Loucy (cell line): ENCODE measurements around the gene RRP7A.
"Not testable (repeated sequence)": the region's sequence is repeated elsewhere in the genome, so short reads cannot be mapped to it uniquely, and the experiment has no call there.

ENCODE experiments used
- H2AFZ ChIP-seq: fragments of 200-600 bp; sonication (generic); 2 replicates; pipeline ENCODE4 v1.6.0; 2016; ENCODE audit warnings: antibody characterized with exemption, mild to moderate bottlenecking, low read length, moderate library complexity
- H3F3A ChIP-seq: fragments of 200-600 bp; 2 replicates; pipeline ENCODE4 v1.6.0; 2016; ENCODE audit warnings: antibody characterized with exemption, low read depth, mild to moderate bottlenecking
- H3K27me3 ChIP-seq: fragments of 200-600 bp; sonication (generic); 2 replicates; pipeline ENCODE4 v1.6.1; 2014; ENCODE audit warnings: low read length, mild to moderate bottlenecking; ENCODE audit not compliant: insufficient read depth, poor library complexity, severe bottlenecking
- H3K36me3 ChIP-seq: fragments of 200-600 bp; sonication (generic); 2 replicates; pipeline ENCODE4 v1.6.1; 2016; ENCODE audit warnings: low read length; ENCODE audit not compliant: insufficient read depth
- H3K4me1 ChIP-seq: fragments of 200-600 bp; sonication (generic); 2 replicates; pipeline ENCODE4 v1.5.1; 2014; ENCODE audit warnings: low read length, mild to moderate bottlenecking; ENCODE audit not compliant: insufficient read depth, poor library complexity, severe bottlenecking
- H3K4me2 ChIP-seq: fragments of 200-600 bp; sonication (generic); 2 replicates; pipeline ENCODE4 v1.6.0; 2014; ENCODE audit warnings: antibody characterized with exemption, low read length, low read depth, mild to moderate bottlenecking; ENCODE audit not compliant: poor library complexity, severe bottlenecking
- H3K4me3 ChIP-seq: fragments of 200-600 bp; sonication (generic); 2 replicates; pipeline ENCODE4 v1.5.1; 2014; ENCODE audit warnings: low read length, mild to moderate bottlenecking, mixed read lengths; ENCODE audit not compliant: poor library complexity, severe bottlenecking
- H3K79me2 ChIP-seq: fragments of 200-600 bp; sonication (generic); 2 replicates; pipeline ENCODE4 v1.6.1; 2014; ENCODE audit warnings: low read length; ENCODE audit not compliant: insufficient read depth
- H3K9ac ChIP-seq: fragments of 200-600 bp; sonication (generic); 2 replicates; pipeline ENCODE4 v1.6.0; 2014; ENCODE audit warnings: mild to moderate bottlenecking, low read depth, low read length, moderate library complexity; ENCODE audit not compliant: poor library complexity, severe bottlenecking
- H3K9me2 ChIP-seq: fragments of 200-600 bp; sonication (generic); replicated peaks from 2 replicates; pipeline ENCODE4 v1.6.1; 2016; ENCODE audit warnings: low read depth, low read length, mixed read lengths
- H3K9me3 ChIP-seq: fragments of 200-600 bp; sonication (generic); 2 replicates; pipeline ENCODE4 v1.6.1; 2014; ENCODE audit warnings: mild to moderate bottlenecking, antibody characterized with exemption, low read length, low read depth; ENCODE audit not compliant: insufficient read depth
- H4K20me1 ChIP-seq: fragments of 200-600 bp; sonication (generic); 2 replicates; pipeline ENCODE4 v1.6.0; 2014; ENCODE audit warnings: antibody characterized with exemption, low read length, mild to moderate bottlenecking; ENCODE audit not compliant: insufficient read depth, poor library complexity, severe bottlenecking
- CTCF ChIP-seq: fragments of 200-600 bp; sonication (generic); conservative IDR thresholded peaks from 2 replicates; pipeline ENCODE4 v1.5.1; 2014; ENCODE audit warnings: mild to moderate bottlenecking, antibody characterized with exemption, low read length
- EZH2phosphoT487 ChIP-seq: fragments of 200-600 bp; IDR thresholded peaks from 2 replicates; pipeline ENCODE4 v1.6.1; 2018; ENCODE audit warnings: antibody characterized with exemption, mild to moderate bottlenecking, moderate library complexity, borderline replicate concordance

Gene RRP7A

DNA sequence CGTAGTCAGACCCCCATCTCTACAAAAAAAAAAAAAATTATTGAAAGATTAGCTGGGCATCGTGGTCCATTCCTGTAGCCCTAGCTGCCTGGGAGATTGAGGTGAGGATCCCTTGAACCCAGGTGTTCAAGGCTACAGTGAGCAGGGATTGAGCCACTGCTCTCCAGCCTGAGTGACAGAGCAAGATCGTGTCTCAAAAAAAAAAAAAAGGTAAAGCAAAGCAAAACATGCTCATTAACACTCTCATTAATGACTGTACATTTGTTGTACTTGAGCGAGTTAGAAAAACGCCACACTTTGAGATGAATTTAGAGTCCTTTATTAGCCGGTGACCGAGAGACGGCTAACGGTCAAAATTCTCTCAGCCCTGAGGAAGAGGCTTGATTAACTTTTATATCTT lies 28.0 kb upstream of the RRP7A start:
- Histone ChIP-seq H3K9me2 (no peaks in the 10 kb centered on the region), H2AFZ (no peak overlapping the region), H3K9me3 (no peaks in the 10 kb centered on the region), H3K4me3 (no peak overlapping the region), H3K36me3 (no peaks in the 10 kb centered on the region), H3K27me3 (no peaks in the 10 kb centered on the region), H3K9ac (no peak overlapping the region), H3K79me2 (no peaks in the 10 kb centered on the region), H4K20me1 (no peaks in the 10 kb centered on the region), H3K4me2 (no peak overlapping the region), H3K4me1 (no peaks in the 10 kb centered on the region), H3F3A (no peaks in the 10 kb centered on the region)
- no peak for TF ChIP-seq CTCF
- TF ChIP-seq EZH2phosphoT487, result no peak

- Histone ChIP-seq H3F3A (no peaks in the 10 kb centered on the region), H3K27me3 (no peaks in the 10 kb centered on the region), H3K79me2 (no peaks in the 10 kb centered on the region), H3K9me3 (no peaks in the 10 kb centered on the region), H3K9ac (no peak overlapping the region), H3K36me3 (no peaks in the 10 kb centered on the region), H3K9me2 (no peaks in the 10 kb centered on the region), H3K4me2 (no peak overlapping the region), H2AFZ (no peak overlapping the region), H3K4me3 (no peak overlapping the region), H4K20me1 (no peaks in the 10 kb centered on the region), H3K4me1 (no peaks in the 10 kb centered on the region)
- TF ChIP-seq CTCF (no peak), EZH2phosphoT487 (no peak)
These were observed 25.1 kb upstream of the RRP7A start for GRCh38 chr22:42544686-42545085.

- H3K4me2 ChIP-seq, H3K4me1 ChIP-seq, H3K4me3 ChIP-seq, H3F3A ChIP-seq, H3K27me3 ChIP-seq, H4K20me1 ChIP-seq, H3K9ac ChIP-seq, H3K9me2 ChIP-seq, H2AFZ ChIP-seq, H3K36me3 ChIP-seq, H3K9me3 ChIP-seq, H3K79me2 ChIP-seq: not testable (repeated sequence)
These were observed 19.7 kb upstream of the RRP7A start for GRCh38 chr22:42539236-42539771.

DNA sequence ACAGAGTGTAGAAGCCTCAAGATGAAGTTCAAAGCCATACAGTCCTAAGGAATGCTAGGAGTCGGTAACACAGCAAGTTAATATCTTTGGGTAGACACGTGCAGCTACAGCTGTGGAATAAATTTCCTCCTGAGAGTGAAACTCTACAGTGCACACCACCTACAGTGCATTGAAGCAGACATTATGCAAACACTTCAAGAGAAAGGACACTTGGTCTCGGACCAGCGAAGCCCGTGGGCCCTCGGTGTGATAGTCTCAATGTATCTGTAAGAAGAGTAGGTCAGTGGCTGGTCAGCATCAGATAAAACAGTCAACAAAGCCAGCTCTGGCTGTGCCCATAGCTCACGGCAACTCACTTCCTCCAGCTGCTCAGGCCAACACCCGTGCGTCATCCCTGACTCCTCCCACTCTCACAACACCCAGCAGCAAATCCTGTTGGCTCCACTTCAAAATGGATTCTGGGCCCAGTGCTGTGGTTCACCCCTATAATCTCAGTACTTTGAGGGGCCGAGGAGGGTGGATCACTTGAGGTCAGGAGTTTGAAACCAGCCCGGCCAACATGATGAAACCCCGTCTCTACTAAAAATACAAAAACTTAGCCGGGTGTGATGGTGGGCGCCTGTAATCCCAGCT lies 17.7 kb upstream of the RRP7A start:
- not testable (repeated sequence) for H3K27me3 ChIP-seq, H3F3A ChIP-seq, H3K4me2 ChIP-seq, H3K9me2 ChIP-seq, H3K36me3 ChIP-seq, H3K4me3 ChIP-seq, H4K20me1 ChIP-seq, H3K9ac ChIP-seq, H3K9me3 ChIP-seq, H3K4me1 ChIP-seq, H3K79me2 ChIP-seq, H2AFZ ChIP-seq

GRCh38 chr22:42536634-42537033 lies 17.0 kb upstream of the RRP7A start:
- H2AFZ ChIP-seq, H3K4me2 ChIP-seq: not testable (repeated sequence)

More at GRCh38 chr22:42536634-42537033, 17.0 kb upstream of the RRP7A start:
- not testable (repeated sequence) for H3F3A ChIP-seq, H3K27me3 ChIP-seq, H3K79me2 ChIP-seq, H3K9me3 ChIP-seq, H3K9ac ChIP-seq, H3K4me3 ChIP-seq, H3K4me1 ChIP-seq, H3K36me3 ChIP-seq, H4K20me1 ChIP-seq, H3K9me2 ChIP-seq
